HG03439 (cell line): ENCODE data around the gene FMNL3.
A peak's percentile ranks its signal among the peaks of the same experiment; 100 is the strongest.
"Not testable (repeated sequence)": the region's sequence is repeated elsewhere in the genome, so short reads cannot be mapped to it uniquely, and the experiment has no call there.

Source experiments
- ATAC-seq: cut with Tn5 transposase; IDR thresholded peaks from one replicate; pipeline ENCODE4 v1.9.1; 2021; ENCODE audit warnings: mild to moderate bottlenecking, moderate library complexity; ENCODE audit not compliant: unreplicated experiment

FMNL3 gene

DNA sequence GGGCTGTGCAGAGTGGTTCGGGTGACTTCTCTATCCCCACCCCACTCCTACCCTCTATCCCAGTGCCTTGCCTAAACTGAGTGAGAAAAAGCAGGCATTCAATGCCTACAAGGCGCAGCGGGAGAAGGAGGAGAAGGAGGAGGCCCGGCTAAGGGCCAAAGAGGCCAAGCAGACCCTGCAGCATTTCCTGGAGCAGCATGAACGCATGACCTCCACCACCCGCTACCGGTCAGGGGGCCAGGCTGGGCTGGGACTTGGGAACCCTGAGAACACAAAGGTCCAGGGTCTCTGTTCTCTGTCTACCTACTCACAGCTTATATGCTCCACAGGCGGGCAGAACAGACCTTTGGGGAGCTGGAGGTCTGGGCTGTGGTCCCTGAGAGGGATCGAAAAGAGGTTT lies 72.2 kb downstream of the FMNL3 start:
- no peak for ATAC-seq

DNA sequence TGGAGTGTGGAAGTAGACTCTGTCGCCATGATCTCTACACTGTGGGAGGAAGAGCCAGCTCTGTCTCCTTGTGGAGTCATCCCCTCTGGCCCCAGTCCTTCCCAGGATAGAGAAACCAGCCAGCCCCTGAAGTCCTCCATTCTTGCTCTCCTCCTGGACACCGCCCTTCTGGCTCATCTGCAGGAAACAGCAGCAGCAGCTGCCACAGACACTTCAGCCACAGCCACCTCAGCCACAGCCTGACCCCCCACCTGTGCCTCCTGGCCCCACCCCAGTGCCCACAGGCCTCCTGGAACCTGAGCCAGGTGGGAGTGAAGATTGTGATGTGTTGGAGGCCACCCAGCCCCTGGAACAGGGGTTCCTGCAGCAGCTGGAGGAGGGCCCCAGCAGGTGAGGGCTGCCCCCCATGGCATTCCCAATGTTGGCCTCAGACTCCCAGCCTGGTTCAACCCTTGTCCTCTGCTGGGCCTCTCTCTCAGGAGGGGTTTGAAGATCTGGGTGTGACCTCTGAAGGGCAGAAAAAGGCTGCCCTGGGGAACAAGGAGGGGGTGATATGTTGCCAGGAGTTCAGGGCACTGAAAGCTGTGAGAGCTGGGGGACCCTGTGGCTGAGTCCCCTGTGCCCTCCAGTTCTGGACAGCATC lies 73.4 kb downstream of the FMNL3 start:
- ATAC-seq = no peak

DNA sequence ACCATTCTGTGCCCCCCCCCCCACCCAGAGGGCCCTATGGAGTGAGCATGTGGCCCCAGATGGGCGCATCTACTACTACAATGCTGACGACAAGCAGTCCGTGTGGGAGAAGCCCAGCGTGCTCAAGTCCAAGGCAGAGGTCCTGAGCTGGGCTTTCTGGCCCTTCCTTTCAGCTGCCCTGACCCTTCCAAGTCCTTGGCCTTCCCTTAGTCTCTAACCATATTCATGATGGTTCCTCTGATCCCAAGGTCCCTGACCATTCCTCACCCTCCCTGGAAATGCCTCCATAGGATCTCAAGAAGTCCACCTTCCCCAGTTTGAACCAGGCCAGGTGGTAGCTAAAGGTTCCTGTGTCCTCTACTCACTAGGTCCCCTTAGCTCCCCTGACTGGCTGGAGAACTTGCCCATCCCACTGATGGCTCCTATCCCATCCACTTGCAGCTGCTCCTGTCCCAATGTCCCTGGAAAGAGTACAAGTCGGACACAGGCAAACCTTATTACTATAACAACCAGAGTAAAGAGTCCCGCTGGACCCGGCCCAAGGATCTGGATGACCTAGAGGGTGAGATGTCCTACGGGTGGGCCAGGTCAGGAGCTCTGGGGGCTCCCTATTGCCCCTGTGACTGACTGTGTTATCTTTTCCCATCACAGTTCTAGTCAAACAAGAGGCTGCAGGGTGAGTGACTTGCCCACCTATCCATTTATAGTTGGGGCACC lies 74.1 kb downstream of the FMNL3 start:
- ATAC-seq = no peak

DNA sequence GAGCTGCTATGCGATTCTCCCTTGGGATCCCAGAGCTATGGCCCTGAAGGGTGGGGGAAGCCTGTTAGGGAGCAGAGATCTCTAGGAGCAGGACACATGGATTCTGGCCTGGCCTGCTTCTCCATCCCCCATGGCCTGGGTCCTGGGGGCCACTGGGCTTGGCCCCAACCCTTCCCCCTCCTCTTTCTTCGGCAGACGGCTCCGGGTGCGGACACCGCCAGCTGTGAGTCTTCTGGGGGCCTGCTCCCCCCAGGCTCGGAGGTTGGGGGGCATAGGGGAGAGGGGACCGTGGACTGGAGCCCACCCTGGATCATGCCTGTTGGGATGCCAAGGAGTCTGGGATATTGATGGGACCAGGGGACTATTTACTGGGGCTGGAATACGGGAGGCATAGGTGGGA lies 74.8 kb downstream of the FMNL3 start:
- no peak for ATAC-seq

DNA sequence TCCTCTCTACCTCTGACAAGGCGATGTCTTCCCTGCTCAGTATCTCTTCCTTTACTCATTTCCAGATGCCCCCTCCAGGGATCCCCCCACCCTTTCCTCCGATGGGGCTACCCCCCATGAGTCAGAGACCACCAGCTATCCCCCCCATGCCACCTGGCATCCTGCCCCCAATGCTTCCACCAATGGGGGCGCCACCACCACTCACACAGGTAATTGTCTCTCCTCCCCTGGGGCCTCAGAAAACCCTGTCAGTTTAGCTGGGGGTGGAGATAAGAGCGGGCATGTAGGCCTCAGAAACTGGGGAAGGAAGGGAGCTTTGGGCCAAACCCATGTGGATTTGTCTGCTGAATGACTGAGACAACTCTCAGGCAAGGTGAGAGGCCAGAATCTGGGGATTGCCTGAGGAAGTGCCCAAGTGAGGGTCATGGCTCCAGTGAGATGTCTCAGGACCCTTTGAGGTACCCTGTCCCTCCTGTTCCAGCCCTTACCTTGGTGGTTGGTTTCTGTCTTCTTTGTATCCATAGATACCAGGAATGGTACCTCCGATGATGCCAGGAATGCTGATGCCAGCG lies 75.8 kb downstream of the FMNL3 start:
- no peak for ATAC-seq

DNA sequence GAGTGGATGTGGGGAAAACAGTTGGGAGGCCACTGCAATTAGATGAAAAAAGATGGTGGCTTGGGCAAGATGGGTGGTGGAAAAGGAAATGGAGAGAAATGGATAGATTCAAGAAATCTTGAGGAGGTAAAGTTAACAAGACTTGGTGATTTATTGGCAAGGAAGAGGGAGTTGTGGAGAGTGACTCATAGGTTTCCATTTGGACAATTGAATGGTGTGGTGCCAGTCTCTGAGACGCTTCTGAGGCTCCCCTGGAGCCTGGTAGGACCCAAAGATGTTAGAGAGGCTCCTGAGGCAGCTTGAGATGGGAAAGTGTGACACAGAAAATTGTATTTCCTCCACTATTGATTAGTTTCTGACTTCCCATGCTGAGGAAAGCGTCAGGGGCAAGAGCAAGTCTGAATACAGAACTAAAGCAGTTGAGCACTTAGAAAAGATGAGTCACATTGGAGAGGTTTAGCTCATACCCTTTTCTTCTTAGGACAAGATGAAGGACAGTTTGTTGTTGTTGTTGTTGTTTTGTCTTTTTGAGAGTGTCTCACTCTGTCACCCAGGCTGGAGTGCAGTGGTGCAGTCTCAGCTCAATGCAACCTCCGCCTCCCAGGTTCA lies 79.3 kb downstream of the FMNL3 start:
- no peak for ATAC-seq

DNA sequence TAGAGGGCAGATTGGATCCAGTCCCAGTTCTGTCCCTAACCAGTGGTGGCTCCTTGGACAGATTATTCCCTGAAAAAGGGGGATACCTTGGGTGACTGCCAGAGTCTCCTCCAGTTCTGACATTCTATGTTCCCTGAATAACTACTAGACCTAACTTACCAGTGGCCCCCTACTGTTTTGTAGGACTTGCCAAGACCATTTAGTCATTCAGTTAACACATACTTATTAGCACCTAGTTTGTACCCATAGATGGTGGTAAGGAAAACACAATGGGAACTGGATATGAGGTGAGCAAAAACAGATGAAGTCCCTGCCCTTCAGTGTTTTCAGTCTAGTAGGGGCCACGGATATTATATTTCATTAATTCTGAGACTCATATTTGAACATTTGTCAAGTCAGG lies 80.4 kb downstream of the FMNL3 start:
- ATAC-seq = no peak

DNA sequence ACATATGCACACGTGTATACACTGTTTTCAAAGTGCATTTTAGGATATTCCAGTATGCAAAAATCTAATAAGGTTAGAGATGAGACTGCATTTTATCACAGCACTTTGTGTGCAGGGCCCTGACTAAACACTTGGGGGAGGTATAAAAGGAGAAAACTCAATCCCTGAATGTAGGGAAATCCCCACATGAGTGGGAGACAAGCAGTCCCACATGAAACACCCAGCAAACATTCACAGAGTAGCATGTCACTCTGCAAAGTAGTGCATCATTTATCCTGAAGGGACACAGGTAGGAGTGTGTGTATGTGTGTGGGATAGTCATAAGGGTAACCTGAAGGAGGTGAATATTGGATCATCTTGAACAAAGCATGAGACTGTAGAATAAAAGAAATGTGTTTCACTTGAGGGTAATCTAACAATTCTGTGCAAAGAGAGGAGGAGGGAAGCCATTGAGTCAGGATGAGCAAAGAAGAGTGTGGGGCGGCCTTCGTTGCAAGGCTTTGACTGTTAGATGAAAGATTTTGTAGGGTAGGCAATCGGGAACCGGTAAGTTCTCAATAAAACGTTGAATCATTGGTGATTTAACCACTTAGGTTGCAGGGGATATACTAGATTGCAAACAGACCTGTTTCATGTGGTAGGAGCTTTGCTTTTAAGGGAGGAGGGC lies 80.9 kb downstream of the FMNL3 start:
- ATAC-seq = no peak

DNA sequence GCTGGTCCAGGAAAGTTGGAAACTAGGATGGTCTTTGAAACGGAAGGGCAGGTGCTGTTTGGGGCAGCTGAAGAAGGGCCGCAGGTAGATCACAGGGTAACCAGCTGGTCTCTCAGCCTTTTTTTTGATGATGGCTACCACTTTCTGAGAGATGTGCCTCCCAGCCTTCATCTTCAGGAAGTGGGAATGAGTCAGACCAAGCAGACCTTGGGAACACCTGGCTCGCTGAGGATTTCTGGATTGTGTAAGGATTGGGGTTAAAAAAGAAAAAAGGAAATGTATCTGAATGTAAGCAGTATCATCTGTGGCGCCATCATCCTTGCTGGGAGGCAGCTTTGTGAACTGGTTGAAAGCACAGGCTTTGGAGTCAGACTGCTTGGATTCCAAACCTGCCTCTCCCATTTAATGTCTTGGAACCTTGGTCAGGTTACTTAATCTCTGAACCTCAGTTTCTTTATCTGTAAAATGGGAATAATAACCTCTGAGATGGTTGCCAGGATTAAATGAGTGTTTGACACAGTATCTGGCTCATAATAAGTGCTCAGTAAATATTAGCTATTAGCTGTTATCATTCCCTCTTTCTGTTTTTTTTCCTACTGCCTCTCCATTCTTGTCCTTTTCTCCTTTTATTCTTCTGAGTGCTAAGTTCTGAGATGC lies 82.2 kb downstream of the FMNL3 start:
- ATAC-seq = no peak

DNA sequence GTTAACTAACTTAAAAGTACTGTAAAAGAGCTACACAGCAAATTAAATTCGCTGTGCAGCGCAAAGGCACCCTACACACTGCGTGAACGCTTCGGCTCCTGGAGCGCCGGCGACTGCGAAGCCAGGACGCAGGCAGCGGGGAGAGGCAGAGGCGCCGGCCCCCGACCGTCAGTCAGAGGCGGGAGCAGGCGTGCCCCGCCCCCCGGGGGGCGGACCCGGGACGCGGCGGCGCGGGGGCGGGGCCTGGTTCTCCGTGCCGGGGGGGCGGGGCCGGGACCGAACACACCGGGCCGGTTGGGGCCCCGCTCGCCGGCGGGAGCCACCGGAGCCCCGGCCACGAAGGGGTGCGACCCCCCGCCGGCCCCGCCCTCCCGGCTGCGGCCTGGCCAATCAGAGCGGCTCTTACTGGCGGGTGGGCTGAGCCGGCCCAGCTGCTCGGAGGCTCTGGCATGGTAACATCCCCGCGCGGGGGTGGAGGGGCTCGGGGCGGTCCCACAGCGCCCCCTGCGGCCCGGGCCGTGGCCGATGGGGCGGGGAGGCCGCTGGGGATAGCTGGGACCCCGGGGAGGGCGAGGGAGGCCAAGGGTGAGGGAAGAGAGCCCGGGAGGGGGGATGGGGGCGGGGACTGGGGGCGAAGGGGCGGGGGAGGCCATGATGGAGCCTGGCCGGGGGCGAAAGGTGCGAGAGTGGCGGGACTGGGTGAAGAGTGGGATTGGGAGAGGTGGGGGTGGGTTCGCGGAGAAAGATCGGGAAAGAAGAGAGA lies 83.9 kb downstream of the FMNL3 start, which contains the start of gene PRPF40B:
PRPF40B (plus strand) TSS at position 420 of the 763 bp plus-strand sequence; CDS start at position 450, 30 bp downstream.
- peak; percentile 78 for ATAC-seq

DNA sequence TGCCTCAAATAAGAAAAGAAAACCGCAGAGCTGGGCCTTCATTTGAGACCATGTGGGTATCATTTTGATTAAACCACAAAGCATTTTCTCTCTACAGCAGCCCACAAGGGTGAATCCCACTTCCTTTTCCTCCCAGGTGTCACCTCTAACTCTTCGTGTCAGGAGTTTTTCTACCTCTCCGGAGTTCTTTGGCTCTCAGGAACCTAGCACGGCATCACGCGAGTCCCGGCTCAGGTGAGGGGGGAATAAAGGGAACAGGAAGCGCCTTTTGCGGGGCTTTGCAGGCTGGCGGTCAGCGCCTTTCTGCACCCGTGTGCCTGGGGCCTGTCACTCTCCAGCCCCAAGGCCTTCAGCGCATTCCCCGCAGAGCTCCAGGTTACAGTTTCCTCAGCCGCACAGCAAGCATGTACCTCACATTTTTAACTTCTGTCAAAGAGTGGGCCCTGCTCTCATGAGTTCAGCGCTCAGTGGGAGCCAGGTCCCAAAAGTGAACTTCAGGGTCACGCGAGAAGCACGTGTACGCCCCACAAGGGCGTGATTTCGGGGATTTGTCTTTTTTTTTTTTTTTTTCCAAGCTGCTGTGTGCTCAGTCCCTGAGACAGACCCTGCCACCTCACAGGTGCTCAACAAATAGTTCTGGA lies 84.6 kb downstream of the FMNL3 start:
- ATAC-seq = peak; percentile 38

DNA sequence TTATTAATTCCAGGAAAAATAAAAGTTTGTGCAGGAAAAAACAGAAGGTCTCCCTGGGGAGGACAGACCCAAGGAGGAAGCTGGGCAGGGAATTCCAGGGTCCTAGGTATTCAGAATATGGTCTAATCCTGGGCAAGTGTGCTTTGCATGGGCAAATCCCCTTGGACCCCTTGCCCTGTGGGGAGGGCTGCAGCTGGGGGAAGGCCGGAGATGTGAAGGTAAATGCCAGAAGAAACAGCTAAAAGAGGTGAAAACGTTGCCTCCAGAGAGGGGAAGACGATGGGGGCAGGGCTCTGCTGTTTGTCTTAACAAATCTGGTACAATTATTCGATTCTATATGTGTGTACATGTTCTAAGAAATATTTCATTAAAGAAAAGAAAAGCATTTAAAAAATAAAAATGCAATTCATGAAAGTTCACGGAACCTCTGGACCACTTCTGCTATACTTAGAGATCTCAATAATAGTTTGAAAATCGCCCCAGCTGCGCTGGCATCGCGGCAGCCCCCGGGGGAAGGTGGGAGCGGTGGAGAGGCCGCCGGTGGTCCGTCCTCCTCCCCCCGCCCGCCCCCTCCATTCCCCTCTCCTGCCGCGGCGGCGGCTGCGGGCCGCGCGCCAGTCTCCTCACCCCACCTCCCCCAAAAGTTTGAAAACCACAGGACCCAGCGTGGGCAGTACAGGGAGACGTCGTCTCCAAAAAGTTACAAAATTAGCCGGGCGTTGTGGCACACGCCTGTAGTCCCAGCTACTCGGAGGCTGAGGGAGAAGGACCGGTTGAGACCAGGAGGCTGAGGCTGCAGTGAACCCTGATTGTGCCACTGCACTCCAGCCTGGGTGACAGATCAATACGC lies 85.3 kb downstream of the FMNL3 start:
- ATAC-seq = no peak

DNA sequence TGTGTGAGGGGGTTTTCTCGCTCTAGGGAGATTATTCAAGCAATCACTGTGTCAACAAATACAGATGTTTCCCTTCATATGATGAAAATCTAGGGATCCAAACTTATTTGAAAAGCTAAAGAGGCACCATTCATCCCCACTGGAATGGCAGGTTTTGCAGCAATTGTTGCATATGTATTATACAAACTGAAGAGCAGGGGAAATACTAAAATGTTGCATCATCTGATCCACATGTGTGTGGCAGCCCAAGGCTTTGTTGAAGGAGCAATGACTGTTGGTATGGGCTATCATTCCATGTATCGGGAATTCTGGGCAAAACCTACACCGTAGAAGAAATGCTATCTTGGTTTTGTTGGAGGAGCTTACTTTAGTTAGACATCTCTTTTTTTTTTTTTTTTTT lies 87.9 kb downstream of the FMNL3 start:
- ATAC-seq = no peak

DNA sequence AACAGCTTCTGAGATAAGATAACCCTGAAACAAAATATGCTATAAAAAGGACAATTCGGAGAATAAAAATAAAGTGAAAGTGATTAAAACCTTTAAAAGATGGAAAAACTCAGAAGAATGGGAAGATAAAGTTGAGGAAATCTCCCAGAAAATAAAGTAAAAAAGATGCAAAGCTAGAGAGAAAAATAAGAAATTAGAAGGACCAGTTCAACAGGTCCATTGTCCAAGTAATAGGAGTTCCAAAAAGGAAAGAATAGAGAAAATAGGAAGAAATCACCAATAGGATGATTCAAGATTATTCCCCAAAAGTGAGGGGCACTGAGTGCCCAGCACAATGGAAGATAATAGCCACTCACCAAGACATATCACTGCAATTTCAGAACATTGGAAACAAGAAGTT lies 88.6 kb downstream of the FMNL3 start:
- ATAC-seq = no peak

DNA sequence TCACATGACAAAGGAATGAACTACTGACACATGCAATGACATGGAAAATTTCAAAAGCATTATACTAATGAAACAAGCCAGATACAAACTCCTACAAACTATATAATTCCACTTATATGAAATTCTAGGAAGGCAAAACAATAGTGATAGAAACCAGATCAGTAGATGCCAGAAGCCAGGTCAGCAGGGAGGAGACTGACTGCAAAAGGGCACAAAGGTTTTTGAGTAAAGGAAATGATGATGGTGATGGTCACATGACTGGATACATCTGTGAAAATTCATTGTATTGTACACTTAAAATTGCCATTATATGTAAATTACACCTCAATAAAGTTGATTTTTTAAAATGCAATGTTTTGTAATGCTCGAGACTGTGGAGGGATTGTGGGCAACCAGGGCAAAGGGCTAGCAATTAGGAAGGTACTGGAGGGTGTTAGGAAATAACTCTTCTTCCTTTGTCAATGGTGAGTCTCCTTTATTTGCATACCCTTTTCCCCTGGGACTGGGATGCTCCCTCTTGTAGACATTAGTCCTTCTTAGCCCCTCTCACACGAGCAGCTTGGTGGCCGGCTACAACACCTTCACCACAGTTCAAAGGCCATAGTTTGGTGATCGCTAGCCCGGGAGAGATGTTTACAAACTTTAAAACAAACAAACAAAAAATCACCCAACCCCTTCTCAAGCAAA lies 90.5 kb downstream of the FMNL3 start:
- no peak for ATAC-seq

DNA sequence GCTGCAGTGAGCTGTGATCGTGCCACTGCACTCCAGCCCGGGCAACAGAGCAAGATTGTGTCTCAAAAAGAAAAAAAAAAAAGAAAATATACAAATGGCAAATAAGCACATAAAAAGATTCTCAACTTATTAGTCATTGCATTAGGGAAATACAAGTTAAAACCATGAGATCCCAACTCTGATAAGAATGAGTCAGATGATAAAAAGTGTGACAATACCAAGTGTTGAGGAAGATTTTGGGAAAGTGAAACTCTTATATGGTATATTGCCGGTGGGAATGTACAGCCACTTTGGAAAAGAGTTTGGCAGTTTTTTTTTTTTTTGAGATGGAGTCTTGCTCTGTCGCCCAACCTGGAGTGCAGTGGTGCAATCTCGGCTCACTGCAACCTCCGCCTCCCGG lies 91.5 kb downstream of the FMNL3 start:
- no peak for ATAC-seq

DNA sequence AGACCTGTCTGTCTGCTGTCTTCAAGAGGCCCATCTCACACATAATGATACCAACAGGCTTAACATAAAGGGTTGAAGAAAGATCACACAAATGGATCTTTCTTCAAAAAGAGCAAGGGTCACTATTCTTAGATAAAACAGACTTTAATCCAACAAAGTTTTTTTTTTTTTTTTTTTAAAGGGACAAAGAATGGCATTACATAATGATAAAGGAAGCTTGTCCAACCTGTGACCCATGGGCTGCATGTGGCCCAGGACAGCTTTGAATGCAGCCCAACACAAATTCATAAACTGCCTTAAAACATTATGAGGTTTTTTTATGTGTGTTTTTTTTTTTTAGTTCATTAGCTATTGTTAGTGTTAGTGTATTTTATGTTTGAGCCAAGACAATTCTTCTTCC lies 95.0 kb downstream of the FMNL3 start:
- no peak for ATAC-seq

DNA sequence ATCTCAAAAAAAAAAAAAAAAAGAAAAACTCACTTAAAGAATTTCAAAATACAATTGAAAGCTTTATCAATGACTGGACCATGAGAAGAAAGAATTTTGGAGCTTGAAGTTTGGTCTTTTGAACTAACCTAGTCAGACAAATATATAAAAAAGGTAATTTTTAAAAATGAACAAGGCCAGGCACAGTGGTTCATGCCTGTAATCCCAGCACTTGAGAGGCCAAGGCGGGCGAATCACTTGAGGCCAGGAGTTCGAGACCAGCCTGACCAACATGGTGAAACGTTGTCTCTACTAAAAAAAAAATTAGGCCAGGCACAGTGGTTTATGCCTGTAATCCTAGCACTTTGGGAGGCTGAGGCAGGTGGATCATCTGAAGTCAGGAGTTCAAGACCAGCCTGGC lies 96.4 kb downstream of the FMNL3 start:
- not testable (repeated sequence) for ATAC-seq
